Limb (tissue), 2 donors: ENCODE data around the gene ABCA12.

Experiments
- DNase-seq, 2 donors: peaks; one replicate each; pipeline ENCODE4 v3.0.0-alpha.2; 2016; ENCODE audit errors: extremely low spot score in 2 of 2

The ABCA12 gene

DNA sequence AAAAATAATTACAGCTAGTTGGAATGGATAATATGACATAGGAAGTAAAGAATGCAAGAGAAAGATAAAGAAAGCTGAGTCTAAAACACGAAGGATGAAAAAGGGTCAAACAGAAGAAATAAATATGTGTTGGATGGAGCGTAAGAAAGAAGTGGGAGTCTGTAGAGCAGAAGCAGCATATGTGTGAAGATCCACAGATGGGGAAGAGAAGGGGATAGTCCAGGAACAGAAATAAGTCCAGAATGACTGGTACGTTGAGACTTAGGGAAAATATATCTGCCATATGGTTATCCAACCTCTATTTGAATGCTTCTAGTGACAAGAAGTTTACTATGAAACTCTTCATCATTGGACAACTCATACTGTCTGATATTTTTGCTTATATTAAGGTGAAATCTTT, 18.0 kb downstream of the ABCA12 start:
- no peak for DNase-seq

DNA sequence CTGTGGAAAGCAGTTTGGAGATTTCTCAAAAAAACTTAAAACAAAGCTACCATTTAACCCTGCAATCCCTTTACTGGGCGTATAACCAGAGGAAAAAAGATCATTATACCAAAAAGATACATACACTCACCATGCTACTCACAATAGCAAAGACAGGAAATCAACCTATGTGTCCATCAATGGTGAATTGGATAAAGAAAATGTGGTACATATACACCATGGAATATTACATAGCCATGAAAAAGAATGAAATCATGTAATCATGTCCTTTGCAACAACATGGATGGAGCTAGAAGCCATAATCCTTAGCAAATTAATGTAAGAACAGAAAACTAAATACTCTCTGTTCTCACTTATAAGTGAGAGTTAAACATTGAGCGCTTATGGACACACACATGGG, 18.6 kb downstream of the ABCA12 start:
- no peak for DNase-seq

DNA sequence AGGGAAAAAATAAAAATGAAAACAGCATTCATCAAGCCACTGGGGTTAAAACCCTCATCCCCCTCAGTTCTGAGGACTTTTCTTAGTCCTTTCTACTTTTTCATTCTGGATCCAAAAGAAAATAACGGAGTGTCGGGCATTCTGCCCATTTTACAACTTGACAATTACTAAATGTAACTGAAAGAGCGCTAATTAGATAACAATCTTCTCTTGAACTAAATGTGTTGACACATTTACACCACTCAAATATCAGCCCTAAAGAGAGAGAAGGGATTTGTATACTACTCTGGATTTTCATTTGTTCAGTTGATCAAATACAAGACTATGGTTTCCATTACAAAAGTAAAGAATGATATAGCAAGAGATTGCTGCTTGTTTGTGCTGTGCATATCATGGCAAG, 27.5 kb downstream of the ABCA12 start:
- no peak for DNase-seq

DNA sequence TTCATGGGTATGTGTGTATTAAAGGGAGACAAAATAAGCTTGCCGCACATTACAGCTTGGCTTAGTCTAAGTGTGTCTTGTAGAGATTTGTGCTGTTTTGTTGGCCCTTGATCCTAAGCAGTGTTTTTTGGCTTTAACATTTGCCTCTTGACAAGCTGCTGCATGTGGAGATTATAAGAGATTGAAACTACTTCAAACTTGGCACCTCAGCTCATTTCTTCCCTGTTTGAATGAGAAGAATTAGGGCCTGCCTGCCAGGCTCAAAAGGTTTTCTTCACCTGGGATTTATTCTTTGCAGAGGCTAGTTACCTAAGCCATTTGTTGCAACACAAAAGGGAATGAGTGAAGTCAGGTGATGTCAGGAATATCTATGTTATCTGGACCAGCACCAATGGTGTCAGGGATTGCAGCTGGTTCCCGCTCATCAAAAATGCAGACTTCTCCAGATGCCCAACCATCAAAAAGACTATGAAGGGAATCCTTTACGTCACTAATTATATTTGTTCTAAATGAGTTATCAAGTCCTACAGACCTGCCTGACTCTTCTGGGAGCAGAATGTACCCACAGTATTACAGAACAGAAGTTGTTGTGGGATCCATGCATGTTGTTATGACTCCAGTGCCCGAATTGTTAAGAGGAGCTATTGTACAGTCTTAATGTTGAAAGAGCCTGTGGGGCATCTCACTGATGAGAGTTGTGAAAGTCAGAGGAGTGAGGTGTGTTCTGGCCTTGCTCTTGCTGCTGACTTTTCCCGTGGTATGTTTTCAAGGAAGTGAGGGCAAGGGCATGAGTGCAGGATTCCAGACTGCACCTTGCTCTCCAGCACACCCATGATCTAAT, 31.0 kb downstream of the ABCA12 start:
- no peak for DNase-seq

DNA sequence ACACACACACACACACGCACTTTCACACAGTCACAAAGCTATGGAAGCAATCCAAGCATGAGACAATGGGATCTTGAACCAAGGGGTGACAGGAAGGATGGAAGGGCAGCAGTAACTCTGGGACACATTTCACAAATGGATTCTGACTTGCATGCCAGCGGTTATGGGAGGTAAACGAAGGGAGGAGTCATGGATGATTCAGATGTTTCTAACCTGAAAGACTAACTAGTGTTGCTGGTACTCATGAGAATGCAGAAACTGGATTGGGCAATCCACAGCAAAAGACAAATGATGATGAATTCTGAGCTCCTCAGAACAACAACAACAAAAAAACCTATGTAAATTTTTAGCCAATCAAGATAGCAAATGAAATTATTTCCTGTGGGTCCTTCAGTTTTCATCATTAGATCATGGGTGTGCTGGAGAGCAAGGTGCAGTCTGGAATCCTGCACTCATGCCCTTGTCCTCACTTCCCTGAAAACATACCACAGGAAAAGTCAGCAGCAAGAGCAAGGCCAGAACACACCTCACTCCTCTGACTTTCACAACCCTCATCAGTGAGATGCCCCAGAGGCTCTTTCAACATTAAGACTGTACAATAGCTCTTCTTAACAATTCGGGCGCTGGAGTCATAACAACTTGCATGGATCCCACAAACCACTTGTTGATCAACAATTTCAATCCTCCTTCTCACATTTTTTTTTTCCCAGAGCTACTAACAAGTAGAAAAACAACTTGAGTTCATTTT, 32.6 kb downstream of the ABCA12 start:
- DNase-seq, result no peak

DNA sequence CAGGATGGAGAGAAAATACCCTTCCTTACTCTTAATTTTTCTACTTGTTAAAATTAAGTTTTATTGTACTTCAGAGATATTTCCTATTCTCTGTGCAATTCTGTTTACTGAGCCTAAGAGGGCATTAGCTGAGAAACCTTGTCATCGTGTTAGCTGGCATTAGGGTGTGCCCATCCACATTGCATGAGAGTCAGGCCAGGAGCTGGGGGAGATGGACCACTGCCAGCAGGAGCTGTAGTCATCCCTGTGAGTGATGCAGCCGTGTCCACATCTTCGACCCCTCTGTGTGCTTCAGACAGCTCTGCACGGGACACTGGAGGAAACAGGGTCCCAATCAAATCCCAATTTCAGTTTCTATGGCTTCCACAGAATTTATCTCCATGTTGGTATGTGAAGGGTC, 34.2 kb downstream of the ABCA12 start:
- DNase-seq, result no peak

DNA sequence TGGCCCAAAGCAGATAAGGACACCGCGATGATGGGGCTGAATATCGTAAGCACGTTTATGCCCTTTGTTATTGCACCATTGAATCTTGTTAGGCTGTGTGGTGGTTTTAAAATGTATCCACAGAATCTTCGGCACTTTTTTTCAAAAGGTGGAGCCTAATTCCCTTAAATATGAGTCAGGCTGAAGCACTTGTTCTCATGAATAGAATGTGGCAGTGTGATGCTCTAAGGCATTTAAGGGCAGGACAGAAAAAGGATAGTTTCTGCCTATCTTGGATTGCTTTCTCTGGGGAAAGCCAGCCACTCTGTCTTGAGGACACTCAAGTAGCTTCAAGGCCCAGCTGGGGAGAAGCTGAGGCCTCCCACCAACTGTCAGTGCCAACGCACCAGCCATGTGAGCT, 39.6 kb downstream of the ABCA12 start:
- no peak for DNase-seq

DNA sequence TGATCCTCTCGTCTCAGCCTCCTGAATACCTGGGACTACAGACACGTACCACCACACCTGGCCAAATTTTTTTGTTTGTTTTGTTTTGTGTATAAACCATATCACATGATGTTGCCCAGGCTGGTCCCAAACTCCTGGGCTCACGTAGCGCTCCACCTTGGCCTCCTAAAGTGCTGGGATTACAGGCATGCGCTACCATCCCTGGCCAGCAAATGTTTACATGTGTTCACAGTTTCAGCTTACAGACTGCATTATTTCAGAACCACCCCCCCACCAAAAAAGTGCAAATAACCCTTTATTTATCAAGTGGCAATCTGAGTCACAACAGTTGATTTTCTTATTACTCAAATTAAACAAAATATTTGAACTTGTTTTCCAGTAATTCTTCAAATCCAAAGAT, 54.3 kb downstream of the ABCA12 start:
- no peak for DNase-seq

DNA sequence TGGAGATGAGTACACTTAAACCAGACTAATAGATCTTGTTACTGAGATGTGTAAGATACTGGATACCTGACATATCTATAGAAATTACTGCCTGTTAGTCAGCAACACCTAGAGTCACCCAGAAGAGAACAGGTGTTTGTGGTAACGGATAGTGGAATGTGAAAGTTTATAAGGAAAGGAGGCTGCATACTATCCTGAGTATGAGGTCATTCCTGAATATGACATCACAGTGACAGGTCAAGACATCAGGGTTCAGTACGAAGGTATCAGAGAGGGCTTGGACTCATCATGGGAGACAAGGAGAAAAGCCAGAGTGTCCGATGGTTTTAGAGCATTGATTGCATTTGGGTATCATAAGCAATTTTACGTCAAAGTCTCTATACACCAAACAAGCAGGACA, 55.3 kb downstream of the ABCA12 start:
- DNase-seq, result no peak

DNA sequence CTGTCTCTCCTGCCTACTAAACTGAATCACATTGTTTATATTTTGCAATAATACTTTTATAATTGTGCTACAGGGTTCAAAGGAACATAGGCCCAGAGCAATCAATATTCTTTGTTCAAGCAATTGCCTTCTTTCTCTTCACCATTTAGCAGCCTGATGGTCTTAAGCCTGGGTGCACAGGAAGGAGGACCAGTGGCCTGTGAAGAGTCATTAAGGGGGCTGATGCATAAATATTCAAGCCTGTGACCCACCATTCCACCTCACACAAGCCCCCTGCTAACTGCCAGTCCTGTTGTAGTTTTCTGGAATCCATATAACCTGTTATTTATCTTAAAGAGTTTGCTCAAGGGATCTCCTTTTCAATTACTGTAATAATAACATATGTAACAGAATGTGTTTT, 56.0 kb downstream of the ABCA12 start:
- DNase-seq, result no peak

DNA sequence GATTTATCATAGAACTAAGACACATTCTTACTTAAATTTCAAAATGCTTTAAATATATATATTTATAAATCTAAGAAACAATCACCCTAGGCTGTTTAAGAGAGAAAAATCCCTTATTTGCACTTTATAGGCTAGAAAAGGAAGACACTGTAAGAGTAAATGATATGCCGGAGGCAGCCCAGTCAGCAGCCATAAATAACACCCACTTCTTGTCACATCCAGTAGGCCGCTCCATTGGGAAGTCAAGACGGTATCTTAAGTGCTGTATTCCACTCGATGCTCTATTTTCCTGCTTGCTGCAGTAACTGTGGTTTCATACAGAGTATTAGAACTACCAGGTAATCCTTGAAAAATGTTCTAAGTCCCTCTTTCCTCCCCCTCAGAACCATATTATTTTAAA, 57.9 kb downstream of the ABCA12 start:
- DNase-seq, result no peak

DNA sequence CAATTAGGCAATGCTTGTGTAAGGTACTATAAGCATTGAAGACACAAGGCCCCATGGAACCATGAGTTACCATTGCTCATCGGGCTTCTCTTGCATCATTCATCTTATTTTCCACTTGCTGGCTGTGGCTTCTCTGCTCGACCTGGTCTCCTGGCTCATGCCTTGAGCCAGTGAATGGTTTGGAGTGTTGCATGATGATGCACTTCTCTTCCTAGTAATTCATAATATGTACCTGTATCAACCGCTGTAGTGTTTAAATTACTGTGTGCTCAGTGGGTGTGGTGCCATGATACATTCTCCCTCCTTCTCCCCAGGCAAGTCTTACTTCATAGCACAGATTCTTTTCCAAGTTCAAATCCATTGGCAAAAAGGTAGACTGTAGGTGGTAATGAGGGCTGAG, 66.8 kb downstream of the ABCA12 start:
- DNase-seq, result no peak

DNA sequence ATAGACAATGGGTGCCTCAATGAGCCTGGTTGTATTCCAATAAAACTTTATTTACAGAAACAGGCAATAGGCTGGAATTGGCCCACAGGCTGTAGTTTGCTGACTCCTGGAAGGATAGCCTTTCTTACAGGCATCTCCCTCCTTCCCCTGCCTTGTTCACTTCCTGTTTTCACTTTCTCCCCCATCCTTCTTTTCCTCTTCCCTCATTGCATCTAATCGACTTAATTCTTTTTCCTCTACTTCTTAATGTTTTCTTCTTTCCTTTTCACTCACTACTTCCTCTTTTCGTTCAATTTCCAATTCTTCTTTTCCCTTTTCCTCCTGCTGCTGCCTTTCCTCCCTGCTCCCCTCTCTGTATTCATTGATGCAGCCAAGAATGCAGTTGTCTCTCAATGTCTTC, 70.0 kb downstream of the ABCA12 start:
- DNase-seq, result no peak

DNA sequence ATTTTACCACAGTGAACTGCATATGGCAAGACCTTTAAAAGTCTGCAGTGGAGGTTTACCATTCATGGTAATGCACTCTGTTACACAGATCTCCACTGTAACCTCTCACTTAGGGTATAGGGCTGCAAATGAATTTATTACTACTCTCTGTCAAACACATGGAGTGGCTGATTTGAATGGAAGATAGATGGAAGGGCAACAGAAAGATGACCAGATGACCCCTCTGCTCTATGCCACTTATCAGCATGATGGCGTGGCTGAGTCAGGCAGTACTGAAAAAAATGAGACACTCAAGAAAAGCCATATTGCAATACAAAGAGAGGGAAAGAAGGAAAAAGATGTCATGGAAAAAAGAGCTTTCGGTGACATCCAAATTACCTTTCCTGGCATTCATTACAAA, 72.3 kb downstream of the ABCA12 start:
- DNase-seq, result no peak

DNA sequence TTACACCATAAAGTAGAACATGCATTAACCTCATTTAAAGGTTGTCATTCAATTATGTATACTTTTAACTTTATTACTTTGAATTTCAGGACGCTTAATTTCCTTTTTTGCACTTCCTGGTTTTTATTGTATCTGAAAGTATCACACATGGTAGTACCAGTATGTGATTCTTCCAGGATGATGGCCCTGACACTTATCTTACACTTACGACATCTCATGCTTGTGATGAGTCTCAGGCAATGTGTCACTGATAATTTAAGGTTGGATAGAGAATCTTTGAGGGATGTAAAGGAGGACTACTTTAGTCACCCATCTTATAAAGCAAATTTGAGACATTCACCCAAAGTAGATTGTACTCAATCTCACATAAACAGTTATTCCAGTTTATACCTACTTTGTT, 74.9 kb downstream of the ABCA12 start:
- no peak for DNase-seq

DNA sequence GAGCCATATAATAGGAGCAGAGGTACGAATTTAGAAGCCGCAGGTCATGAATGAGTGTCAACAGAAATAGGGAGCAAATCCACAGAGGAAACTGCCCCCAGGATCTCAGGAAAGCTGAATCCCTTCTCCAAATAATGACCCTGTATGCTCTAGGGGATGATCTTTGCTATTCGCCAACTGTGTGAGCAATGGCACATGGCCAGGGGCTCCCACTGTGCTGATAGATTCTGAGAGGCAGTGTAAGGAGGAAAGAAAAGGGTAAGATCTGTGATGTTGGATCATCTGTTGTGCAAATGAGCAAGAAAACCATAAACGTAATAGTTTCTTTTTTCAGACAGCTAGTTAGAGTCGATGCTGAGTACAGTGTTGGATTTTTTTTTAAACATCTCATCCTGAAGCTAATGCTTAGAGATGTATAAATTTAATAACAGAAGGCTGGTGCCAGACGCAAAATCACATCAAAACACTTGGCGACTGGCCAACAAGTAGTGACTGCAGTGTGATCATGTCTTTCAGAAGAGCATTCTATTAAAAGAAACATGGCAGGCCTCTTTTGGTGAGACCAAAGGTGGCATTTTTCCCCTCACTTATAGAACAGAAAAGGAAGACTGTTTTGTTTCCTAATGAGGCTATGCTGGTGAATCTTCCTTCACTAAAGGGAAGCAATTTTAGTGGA, 77.4 kb downstream of the ABCA12 start:
- DNase-seq, result peak in 1 of 2 donors; percentile 40

DNA sequence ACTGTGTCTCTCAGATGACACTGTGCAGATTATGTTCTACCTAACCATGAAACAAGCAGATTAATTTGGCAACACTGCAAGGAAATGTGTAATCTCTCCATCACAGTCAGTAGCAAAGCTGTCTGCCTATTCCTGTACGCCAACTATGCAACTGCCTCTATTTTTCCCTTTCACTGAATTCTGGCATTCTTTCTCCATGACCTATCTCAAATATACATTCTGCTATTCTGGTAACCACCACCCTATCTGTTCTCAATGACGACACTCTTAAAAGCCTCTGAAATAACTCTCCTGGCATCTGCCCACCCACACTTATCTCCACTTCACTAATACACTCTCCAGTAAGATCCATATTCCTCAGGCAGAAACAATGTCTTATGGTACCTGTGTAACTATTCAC, 78.7 kb downstream of the ABCA12 start:
- no peak for DNase-seq

DNA sequence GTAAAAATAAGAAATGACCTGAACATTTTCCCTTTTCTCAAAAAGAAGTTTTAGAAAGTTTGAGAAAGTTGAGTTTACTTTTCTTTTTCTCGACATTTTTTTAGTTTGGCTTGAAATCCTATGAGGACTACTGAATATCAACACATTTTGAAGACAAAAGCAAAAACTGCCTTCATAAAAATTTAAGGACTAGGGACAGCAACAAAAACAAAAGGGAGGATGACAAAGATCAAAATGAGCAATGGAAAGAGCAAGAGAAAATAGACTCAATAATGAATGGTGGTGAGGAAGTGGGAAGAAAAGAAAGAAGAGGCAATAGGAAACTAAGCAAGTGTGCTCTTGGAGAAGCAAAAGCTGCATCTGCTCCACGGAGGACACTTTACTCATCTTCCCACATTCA, 82.5 kb downstream of the ABCA12 start:
- no peak for DNase-seq

DNA sequence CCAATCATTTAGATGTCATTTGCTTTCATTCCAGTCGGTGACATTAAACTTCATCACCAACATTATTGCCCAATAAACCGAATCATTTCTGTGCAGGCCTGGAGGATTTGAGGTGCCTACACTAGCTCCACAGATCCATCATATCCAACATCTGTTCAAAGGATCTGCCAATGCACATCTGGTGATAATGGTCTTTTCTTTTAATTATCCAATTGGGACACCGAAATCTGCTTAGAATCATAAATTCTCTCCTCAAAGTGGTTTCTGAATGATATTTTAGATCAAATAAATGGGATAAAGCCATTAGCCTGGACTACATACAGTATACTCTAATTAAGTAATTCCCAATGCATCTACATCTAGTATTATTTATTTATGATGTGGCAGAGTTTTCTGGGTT, 85.6 kb downstream of the ABCA12 start:
- no peak for DNase-seq

DNA sequence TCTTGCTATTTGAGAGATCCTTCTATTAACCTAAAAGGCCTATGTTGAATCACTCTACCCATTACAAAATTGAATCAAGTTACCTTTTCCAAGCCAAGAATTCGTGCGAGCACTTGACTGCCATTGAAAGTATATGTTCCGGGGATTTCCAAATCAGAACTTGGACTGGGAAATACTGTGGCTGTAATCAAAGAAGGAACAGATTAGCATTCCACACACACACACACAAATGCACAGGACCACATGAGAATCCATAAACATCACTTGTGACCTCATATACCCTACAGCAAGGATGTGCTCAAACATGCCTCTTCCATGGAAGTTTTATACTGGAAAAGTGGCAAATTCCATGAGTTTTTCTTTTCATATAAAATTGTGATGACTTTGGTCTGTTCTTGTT, 86.0 kb downstream of the ABCA12 start:
- no peak for DNase-seq

DNA sequence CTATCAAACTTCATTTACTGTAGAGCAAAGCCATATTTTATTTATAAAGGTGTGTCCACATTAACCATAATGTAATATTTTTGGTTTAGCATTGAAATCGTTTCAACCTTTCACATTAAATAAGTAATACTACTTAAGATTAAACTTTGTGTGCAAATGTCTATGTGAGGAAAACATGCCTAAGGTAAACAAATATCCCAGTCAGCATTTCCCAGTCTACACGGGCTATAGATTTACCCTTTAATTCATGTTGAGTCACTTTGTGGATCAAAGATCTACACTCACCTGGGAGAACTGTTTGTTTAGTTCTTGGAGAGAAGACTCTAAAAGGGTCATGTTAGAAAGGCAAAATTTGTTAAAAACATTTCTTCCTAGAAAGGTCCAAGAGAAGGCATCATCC, 89.1 kb downstream of the ABCA12 start:
- no peak for DNase-seq

DNA sequence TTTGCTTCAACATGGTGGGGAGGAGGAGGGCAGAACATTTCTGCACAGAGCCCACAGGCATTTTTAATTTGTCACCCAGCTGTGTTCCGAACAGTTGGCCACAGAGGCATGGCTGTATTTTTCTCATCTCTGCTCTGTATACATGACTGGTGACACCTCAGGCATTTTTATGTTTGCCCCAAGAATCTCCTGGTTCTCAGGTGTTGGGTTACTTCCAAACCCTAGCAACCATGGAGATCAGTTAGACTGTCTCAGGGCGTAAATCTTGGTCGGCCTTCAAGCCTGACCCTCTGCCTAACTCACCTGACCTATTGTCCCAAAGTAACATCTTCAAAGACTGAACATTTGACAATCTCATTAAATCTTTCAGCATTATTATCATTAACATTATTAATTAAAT, 100.0 kb downstream of the ABCA12 start:
- DNase-seq, result no peak

DNA sequence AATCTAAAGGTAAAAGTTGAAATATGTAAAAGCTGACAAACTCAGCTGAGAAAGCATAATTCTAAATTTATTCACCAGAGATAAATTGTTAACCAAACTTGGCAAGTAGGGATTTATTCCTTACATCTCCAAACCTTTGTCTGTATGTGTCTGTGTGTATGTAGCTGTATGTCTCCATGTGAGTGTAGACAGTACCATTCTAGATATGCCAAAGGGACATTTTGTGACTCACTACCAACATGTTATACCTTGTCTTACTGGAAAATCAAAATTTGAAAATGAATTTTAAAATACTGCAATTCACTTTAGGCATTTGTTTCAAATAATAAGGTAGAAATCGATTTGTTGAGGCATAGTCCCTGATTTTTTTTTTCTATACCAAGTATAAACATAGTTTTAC, 102.1 kb downstream of the ABCA12 start:
- no peak for DNase-seq
